IPS-18a (cell line): ENCODE data around the gene FAM163B.

Experiments
- H3K27ac ChIP-seq: one replicate; pipeline ENCODE4 v1.5.1; 2013; ENCODE audit warnings: low read length
- H3K27me3 ChIP-seq: one replicate; pipeline ENCODE4 v1.6.1; 2013; ENCODE audit warnings: mild to moderate bottlenecking, low read length; ENCODE audit not compliant: control insufficient read depth, insufficient read depth
- H3K36me3 ChIP-seq: one replicate; pipeline ENCODE4 v1.6.1; 2013; ENCODE audit warnings: low read depth, low read length; ENCODE audit not compliant: control insufficient read depth
- H3K4me1 ChIP-seq: one replicate; pipeline ENCODE4 v1.6.1; 2013; ENCODE audit warnings: low read depth, low read length; ENCODE audit not compliant: control insufficient read depth
- H3K4me3 ChIP-seq: one replicate; pipeline ENCODE4 v1.5.1; 2013; ENCODE audit warnings: low read length
- H3K9ac ChIP-seq: one replicate; pipeline ENCODE4 v1.6.1; 2013; ENCODE audit warnings: mild to moderate bottlenecking, low read length, moderate library complexity
- H3K9me3 ChIP-seq: one replicate; pipeline ENCODE4 v1.6.1; 2013; ENCODE audit warnings: low read depth, low read length; ENCODE audit not compliant: control insufficient read depth

FAM163B gene

DNA sequence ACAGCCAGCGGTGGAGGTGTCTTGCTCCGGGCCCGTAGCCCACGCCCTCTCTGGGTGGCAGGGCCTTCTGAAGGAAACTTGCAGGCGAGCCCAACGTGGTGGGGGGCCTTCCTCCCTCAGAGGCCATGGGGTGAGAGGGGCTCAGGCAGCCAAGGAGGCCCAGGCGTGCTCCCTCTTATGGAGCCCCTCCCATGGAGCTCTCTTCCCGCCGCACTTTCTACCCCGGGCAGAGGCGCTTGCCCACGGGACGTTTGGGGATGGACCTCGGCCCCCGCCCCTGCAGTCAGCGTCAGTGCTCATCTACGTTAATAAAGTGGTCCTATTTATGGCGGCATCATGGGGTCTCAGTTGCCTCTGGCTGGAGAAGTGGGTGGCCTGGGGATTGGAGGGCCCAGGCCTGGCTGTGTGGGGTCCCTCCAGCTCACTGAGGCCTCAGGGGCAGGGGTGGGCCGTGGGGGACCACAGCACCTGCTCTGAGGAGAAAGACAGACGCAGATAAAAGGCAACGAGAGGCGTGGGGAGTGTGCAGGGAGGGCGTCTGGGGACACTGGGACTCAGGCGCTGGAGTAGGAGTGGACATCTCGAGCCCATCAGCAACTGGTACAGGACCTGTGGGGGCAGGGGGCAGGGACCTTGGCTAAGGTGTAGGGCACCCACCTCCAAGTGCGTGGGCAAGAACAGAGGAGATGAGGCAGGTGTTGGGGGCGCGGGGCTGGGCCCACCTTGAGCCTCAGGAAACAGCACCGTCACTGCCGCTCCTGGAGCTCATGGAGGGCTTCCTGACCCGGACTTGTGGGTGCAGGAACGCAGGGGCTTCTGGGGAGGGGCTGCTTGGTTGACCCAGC lies 33.8 kb downstream of the FAM163B start:
- no peaks in the 10 kb centered on the region for H3K9me3 ChIP-seq
- no peak overlapping the region for H3K27ac ChIP-seq
- H3K4me1 ChIP-seq: no peaks in the 10 kb centered on the region
- H3K9ac ChIP-seq: no peak overlapping the region
- H3K36me3 ChIP-seq: no peaks in the 10 kb centered on the region
- H3K27me3 ChIP-seq: no peaks in the 10 kb centered on the region
- H3K4me3 ChIP-seq: no peak overlapping the region

DNA sequence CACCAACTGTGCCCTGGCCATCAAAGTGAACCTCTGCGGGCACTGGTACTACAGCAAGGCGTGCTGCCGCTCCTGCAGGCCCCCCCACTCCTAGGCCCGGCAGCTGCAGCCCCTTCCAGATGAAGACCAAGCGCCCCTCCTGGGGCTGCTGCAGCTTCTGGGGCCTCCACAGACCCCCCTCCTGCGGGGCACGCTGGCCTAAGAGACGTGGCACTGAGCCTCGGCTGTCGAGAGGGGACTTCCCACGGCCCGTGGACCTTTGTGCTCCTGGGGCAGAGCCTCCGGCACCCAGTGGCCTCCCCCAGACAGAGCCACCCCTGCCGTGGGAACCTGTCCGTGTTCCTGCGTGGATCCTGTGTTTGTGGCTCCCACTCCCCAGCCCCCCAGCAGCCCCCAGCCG lies 34.4 kb downstream of the FAM163B start:
- Histone ChIP-seq H3K9me3 (no peaks in the 10 kb centered on the region), H3K4me1 (no peaks in the 10 kb centered on the region), H3K27ac (no peak overlapping the region), H3K36me3 (no peaks in the 10 kb centered on the region), H3K9ac (no peak overlapping the region), H3K27me3 (no peaks in the 10 kb centered on the region), H3K4me3 (no peak overlapping the region)

DNA sequence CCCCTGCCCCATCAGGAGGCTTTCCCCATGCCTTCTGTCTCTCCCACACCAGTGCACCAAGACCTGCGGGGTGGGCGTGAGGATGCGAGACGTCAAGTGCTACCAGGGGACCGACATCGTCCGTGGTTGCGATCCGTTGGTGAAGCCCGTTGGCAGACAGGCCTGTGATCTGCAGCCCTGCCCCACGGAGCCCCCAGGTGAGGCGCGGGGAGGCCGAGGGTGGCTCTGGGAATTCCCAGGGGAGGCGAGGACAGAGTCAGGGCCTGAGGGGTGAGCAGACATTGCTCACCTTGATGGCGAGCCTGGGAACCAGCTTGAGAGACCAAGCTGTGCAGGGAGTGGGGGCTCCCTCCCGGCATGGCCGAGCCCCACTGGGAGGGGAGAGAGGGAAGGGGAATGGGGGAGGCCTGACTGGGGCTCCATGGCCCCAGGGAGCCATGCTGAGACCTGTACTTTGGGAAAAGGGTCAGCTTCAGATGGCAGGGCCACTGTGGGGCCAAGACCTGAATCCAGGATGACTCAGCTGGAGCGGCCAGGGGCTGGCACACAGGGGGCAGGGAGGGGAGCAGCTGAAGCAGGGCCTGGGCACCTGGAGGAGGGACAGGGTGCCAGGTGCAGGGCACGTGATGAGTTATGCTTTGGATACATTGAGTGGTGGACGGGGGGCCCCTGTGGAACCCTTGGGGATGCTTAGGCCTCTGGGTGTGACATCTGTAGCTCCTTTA lies 35.2 kb downstream of the FAM163B start:
- Histone ChIP-seq H3K9ac (no peak overlapping the region), H3K9me3 (no peaks in the 10 kb centered on the region), H3K4me1 (no peaks in the 10 kb centered on the region), H3K27ac (no peak overlapping the region), H3K36me3 (no peaks in the 10 kb centered on the region), H3K27me3 (no peaks in the 10 kb centered on the region), H3K4me3 (no peak overlapping the region)

- Histone ChIP-seq H3K27me3 (no peaks in the 10 kb centered on the region), H3K36me3 (no peaks in the 10 kb centered on the region), H3K9ac (no peak overlapping the region), H3K4me3 (no peak overlapping the region), H3K27ac (no peak overlapping the region), H3K9me3 (no peaks in the 10 kb centered on the region), H3K4me1 (no peaks in the 10 kb centered on the region)
Measured at GRCh38 chr9:133572821-133573361, 36.3 kb downstream of the FAM163B start.

- Histone ChIP-seq H3K27ac (no peak overlapping the region), H3K9ac (no peak overlapping the region), H3K4me1 (no peaks in the 10 kb centered on the region), H3K36me3 (no peaks in the 10 kb centered on the region), H3K27me3 (no peaks in the 10 kb centered on the region), H3K9me3 (no peaks in the 10 kb centered on the region), H3K4me3 (no peak overlapping the region)
Measured at GRCh38 chr9:133571896-133572595, 37.1 kb downstream of the FAM163B start.

- H3K9me3 ChIP-seq: no peaks in the 10 kb centered on the region
- no peaks in the 10 kb centered on the region for H3K4me1 ChIP-seq
- no peaks in the 10 kb centered on the region for H3K36me3 ChIP-seq
- no peak overlapping the region for H3K9ac ChIP-seq
- no peak overlapping the region for H3K27ac ChIP-seq
- no peaks in the 10 kb centered on the region for H3K27me3 ChIP-seq
- H3K4me3 ChIP-seq: no peak overlapping the region
Measured at GRCh38 chr9:133571391-133571890, 37.7 kb downstream of the FAM163B start.

- no peaks in the 10 kb centered on the region for H3K9me3 ChIP-seq
- H3K4me3 ChIP-seq: no peak overlapping the region
- no peak overlapping the region for H3K9ac ChIP-seq
- no peaks in the 10 kb centered on the region for H3K27me3 ChIP-seq
- no peaks in the 10 kb centered on the region for H3K36me3 ChIP-seq
- no peak overlapping the region for H3K27ac ChIP-seq
- no peaks in the 10 kb centered on the region for H3K4me1 ChIP-seq
Measured at GRCh38 chr9:133570691-133571080, 38.5 kb downstream of the FAM163B start.

GRCh38 chr9:133569891-133570690 lies 39.1 kb downstream of the FAM163B start:
- H3K36me3 ChIP-seq: no peaks in the 10 kb centered on the region
- no peaks in the 10 kb centered on the region for H3K4me1 ChIP-seq
- no peak overlapping the region for H3K27ac ChIP-seq
- H3K9me3 ChIP-seq: no peaks in the 10 kb centered on the region
- H3K4me3 ChIP-seq: no peak overlapping the region
- no peaks in the 10 kb centered on the region for H3K27me3 ChIP-seq
- no peak overlapping the region for H3K9ac ChIP-seq

GRCh38 chr9:133569121-133569785 lies 39.9 kb downstream of the FAM163B start:
- H3K27ac ChIP-seq: no peak overlapping the region
- no peak overlapping the region for H3K4me3 ChIP-seq
- H3K9ac ChIP-seq: no peak overlapping the region
- H3K9me3 ChIP-seq: no peaks in the 10 kb centered on the region
- H3K36me3 ChIP-seq: no peaks in the 10 kb centered on the region
- H3K4me1 ChIP-seq: no peaks in the 10 kb centered on the region
- H3K27me3 ChIP-seq: no peaks in the 10 kb centered on the region

GRCh38 chr9:133568186-133568585 lies 41.0 kb downstream of the FAM163B start:
- no peaks in the 10 kb centered on the region for H3K36me3 ChIP-seq
- no peak overlapping the region for H3K9ac ChIP-seq
- no peaks in the 10 kb centered on the region for H3K27me3 ChIP-seq
- H3K9me3 ChIP-seq: no peaks in the 10 kb centered on the region
- H3K4me3 ChIP-seq: no peak overlapping the region
- H3K27ac ChIP-seq: no peak overlapping the region
- H3K4me1 ChIP-seq: no peaks in the 10 kb centered on the region
